Astrocyte (in vitro differentiated cells and primary cell): Measurements from ENCODE around the gene SSB. TPM values are rescaled to one million over a fixed set of nuclear protein-coding genes. Genes with fewer than 3 reads are reported as not detected.
"Not testable (repeated sequence)": the region's sequence is repeated elsewhere in the genome, so short reads cannot be mapped to it uniquely, and the experiment has no call there.

Source experiments
- DNase-seq: peaks from one replicate; pipeline ENCODE4 v3.0.0-alpha.2; 2010; ENCODE audit warnings: low read depth
- FAIRE-seq: peaks from 2 replicates; lab custom pipeline; 2011; peaks lifted over from hg19 to GRCh38; lab: Jason Lieb, UNC
- H2AFZ ChIP-seq: 2 replicates; pipeline ENCODE4 v1.6.0; 2012; ENCODE audit warnings: low read depth, low read length, inconsistent platforms
- H3K27ac ChIP-seq: 2 replicates; pipeline ENCODE4 v1.5.1; 2011; ENCODE audit warnings: low read depth, low read length, inconsistent platforms
- H3K27me3 ChIP-seq: 2 replicates; pipeline ENCODE4 v1.6.0; 2011; ENCODE audit warnings: low read length, inconsistent platforms; ENCODE audit not compliant: insufficient read depth
- H3K36me3 ChIP-seq: 2 replicates; pipeline ENCODE4 v1.5.1; 2011; ENCODE audit warnings: low read length, inconsistent platforms; ENCODE audit not compliant: insufficient read depth
- H3K4me1 ChIP-seq: 2 replicates; pipeline ENCODE4 v1.5.1; 2011; ENCODE audit warnings: low read length, inconsistent platforms; ENCODE audit not compliant: insufficient read depth
- H3K4me2 ChIP-seq: 2 replicates; pipeline ENCODE4 v1.6.0; 2012; ENCODE audit warnings: low read length, inconsistent platforms
- H3K4me3 ChIP-seq: 2 replicates; pipeline ENCODE4 v1.5.1; 2011; ENCODE audit warnings: low read depth, mild to moderate bottlenecking, low read length, inconsistent platforms; ENCODE audit not compliant: insufficient read depth
- H3K79me2 ChIP-seq: 2 replicates; pipeline ENCODE4 v1.6.0; 2012; ENCODE audit warnings: mild to moderate bottlenecking, low read length, inconsistent platforms; ENCODE audit not compliant: insufficient read depth
- H3K9ac ChIP-seq: 2 replicates; pipeline ENCODE4 v1.6.0; 2012; ENCODE audit warnings: mild to moderate bottlenecking, low read length, inconsistent platforms
- H3K9me3 ChIP-seq: 2 replicates; pipeline ENCODE4 v1.5.1; 2012; ENCODE audit warnings: low read depth, mild to moderate bottlenecking, low read length, inconsistent platforms; ENCODE audit not compliant: insufficient read depth
- H4K20me1 ChIP-seq: 2 replicates; pipeline ENCODE4 v1.6.0; 2012; ENCODE audit warnings: low read length, inconsistent platforms; ENCODE audit not compliant: insufficient read depth
- H3K27ac Mint-ChIP-seq: one replicate; pipeline ENCODE4 v1.8.0; 2021; ENCODE audit warnings: mild to moderate bottlenecking, mixed read lengths; ENCODE audit not compliant: unreplicated experiment
- H3K27me3 Mint-ChIP-seq: one replicate; pipeline ENCODE4 v1.8.0; 2021; ENCODE audit warnings: low read depth, mixed read lengths; ENCODE audit not compliant: unreplicated experiment
- H3K36me3 Mint-ChIP-seq: one replicate; pipeline ENCODE4 v1.8.0; 2021; ENCODE audit warnings: low read depth, mixed read lengths; ENCODE audit not compliant: unreplicated experiment
- H3K4me1 Mint-ChIP-seq: one replicate; pipeline ENCODE4 v1.8.0; 2021; ENCODE audit warnings: low read depth, mixed read lengths; ENCODE audit not compliant: unreplicated experiment
- H3K4me3 Mint-ChIP-seq: one replicate; pipeline ENCODE4 v1.8.0; 2021; ENCODE audit warnings: mild to moderate bottlenecking, moderate library complexity, mixed read lengths; ENCODE audit not compliant: unreplicated experiment
- H3K9me3 Mint-ChIP-seq: one replicate; pipeline ENCODE4 v1.8.0; 2021; ENCODE audit warnings: mild to moderate bottlenecking, mixed read lengths; ENCODE audit not compliant: unreplicated experiment
- EZH2 ChIP-seq: IDR thresholded peaks from 2 replicates; pipeline ENCODE4 v1.6.1; 2012; ENCODE audit warnings: mild to moderate bottlenecking, low read length, inconsistent platforms; ENCODE audit not compliant: insufficient read depth
- total RNA-seq: library from RNA; stranded (reverse); gene quantifications from 2 replicates; pipeline ENCODE4 v1.2.1, GENCODE V29; 2021
- TF ChIP-seq, protein P1 (sequence below): IDR thresholded peaks from 2 replicates; pipeline ENCODE4 v1.5.1; 2011; ENCODE audit warnings: low read depth, mild to moderate bottlenecking, inconsistent platforms, low read length, moderate library complexity; ENCODE audit not compliant: insufficient read depth

SSB gene
- total RNA-seq, 1 donor from 2014 or later, result 176 TPM

GRCh38 chr2:169757778-169758177, 40.9 kb upstream of the SSB start:
- H3K27ac Mint-ChIP-seq, result no peak overlapping the region
- H2AFZ ChIP-seq, result no peak overlapping the region

DNA sequence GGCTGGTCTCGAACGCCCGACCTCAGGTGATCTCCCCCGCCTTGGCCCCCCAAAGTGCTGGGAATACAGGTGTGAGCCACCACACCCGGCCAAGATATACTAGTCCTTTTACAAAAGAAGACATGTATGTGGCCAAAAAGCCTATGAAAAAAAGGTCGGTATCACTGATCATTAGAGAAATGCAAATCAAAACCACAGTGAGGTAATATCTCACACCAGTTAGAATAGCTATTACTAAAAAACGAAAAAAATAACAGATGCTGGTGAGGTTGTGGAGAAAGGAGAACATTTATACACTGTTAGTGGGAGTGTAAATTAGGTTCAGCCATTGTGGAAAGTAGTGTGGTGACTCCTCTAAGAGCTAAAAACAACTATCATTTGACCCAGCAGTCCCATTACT, 38.7 kb upstream of the SSB start:
- no peak overlapping the region for H3K27ac Mint-ChIP-seq

More at GRCh38 chr2:169757778-169758177, 40.9 kb upstream of the SSB start:
- Histone ChIP-seq H4K20me1 (no peaks in the 10 kb centered on the region), H3K27me3 (no peaks in the 10 kb centered on the region), H3K4me2 (no peak overlapping the region), H3K4me3 (no peak overlapping the region), H3K4me1 (no peaks in the 10 kb centered on the region), H3K9ac (no peak overlapping the region), H3K79me2 (no peaks in the 10 kb centered on the region), H3K36me3 (no peaks in the 10 kb centered on the region), H3K27ac (no peak overlapping the region), H3K9me3 (no peaks in the 10 kb centered on the region)
- FAIRE-seq, result no peak
- DNase-seq, result no peak
- Mint-ChIP-seq H3K4me3 (no peak overlapping the region), H3K9me3 (peaks cover 8% of the 10 kb centered on the region), H3K4me1 (no peaks in the 10 kb centered on the region), H3K27me3 (no peaks in the 10 kb centered on the region), H3K36me3 (peaks cover 4% of the 10 kb centered on the region)
- TF ChIP-seq, protein P1, sequence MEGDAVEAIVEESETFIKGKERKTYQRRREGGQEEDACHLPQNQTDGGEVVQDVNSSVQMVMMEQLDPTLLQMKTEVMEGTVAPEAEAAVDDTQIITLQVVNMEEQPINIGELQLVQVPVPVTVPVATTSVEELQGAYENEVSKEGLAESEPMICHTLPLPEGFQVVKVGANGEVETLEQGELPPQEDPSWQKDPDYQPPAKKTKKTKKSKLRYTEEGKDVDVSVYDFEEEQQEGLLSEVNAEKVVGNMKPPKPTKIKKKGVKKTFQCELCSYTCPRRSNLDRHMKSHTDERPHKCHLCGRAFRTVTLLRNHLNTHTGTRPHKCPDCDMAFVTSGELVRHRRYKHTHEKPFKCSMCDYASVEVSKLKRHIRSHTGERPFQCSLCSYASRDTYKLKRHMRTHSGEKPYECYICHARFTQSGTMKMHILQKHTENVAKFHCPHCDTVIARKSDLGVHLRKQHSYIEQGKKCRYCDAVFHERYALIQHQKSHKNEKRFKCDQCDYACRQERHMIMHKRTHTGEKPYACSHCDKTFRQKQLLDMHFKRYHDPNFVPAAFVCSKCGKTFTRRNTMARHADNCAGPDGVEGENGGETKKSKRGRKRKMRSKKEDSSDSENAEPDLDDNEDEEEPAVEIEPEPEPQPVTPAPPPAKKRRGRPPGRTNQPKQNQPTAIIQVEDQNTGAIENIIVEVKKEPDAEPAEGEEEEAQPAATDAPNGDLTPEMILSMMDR, result no peak
- no peak for TF ChIP-seq EZH2

DNA sequence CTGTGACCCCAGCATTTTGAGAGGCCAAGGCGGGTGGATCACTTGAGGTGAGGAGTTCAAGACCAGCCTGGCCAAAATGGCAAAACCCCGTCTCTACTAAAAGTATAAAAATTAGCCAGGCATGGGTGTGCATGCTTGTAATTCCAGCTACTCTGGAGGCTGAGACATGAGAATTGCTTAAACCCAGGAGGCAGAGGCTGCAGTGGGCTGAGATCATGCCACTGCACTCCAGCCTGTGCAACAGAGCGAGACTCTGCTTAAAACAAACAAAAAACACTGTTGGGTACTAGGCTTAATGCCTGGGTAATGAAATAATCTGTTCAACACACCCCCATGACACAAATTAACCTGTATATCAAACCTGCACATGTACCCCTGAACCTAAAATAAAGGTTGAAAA, 37.9 kb upstream of the SSB start:
- not testable (repeated sequence) for H3K36me3 ChIP-seq, H3K4me2 ChIP-seq, H3K79me2 ChIP-seq, H3K27ac Mint-ChIP-seq, H3K27ac ChIP-seq, H3K4me3 ChIP-seq, H3K4me1 ChIP-seq, H3K4me1 Mint-ChIP-seq, H3K36me3 Mint-ChIP-seq, H3K9ac ChIP-seq, H4K20me1 ChIP-seq, H3K4me3 Mint-ChIP-seq, H2AFZ ChIP-seq, H3K27me3 ChIP-seq, DNase-seq, H3K27me3 Mint-ChIP-seq, FAIRE-seq, H3K9me3 ChIP-seq
- H3K9me3 Mint-ChIP-seq, result peaks cover 12% of the 10 kb centered on the region

More for the DNA sequence above, 38.7 kb upstream of the SSB start:
- Mint-ChIP-seq H3K9me3 (peaks cover 12% of the 10 kb centered on the region), H3K4me3 (no peak overlapping the region), H3K36me3 (peaks cover 4% of the 10 kb centered on the region), H3K27me3 (no peaks in the 10 kb centered on the region), H3K4me1 (no peaks in the 10 kb centered on the region)
- no peaks in the 10 kb centered on the region for H3K27me3 ChIP-seq
- no peak overlapping the region for H3K9ac ChIP-seq
- H3K4me3 ChIP-seq, result no peak overlapping the region
- H4K20me1 ChIP-seq, result no peaks in the 10 kb centered on the region
- FAIRE-seq, result no peak
- TF ChIP-seq, protein P1, result no peak
- TF ChIP-seq EZH2, result no peak
- no peaks in the 10 kb centered on the region for H3K79me2 ChIP-seq
- no peak overlapping the region for H2AFZ ChIP-seq
- no peak overlapping the region for H3K4me2 ChIP-seq
- no peak overlapping the region for H3K27ac ChIP-seq
- DNase-seq, result no peak
- no peaks in the 10 kb centered on the region for H3K36me3 ChIP-seq
- no peaks in the 10 kb centered on the region for H3K4me1 ChIP-seq
- no peaks in the 10 kb centered on the region for H3K9me3 ChIP-seq
